IMR-90 (cell line): ENCODE measurements around the gene ALK. TPM values are rescaled to one million over a fixed set of nuclear protein-coding genes. Genes with fewer than 3 reads are reported as not detected.

ENCODE experiments used
- ATAC-seq: fragments of 200-7000 bp; cut with Tn5 transposase; 2 replicates; pipeline ENCODE4 v1.9.1; 2020; ENCODE audit warnings: low read depth, mild to moderate bottlenecking, moderate library complexity
- BruUV-seq: library from RNA; stranded (reverse); fragments of 400-500 nt; replicated peaks from 2 replicates; lab custom pipeline; 2021; lab: Mats Ljungman, UMichigan
- CTCF ChIA-PET: fragments of 300-600 bp; formaldehyde crosslinking; extraction: SDS; loops from one replicate; lab custom pipeline; 2021; ENCODE audit warnings: antibody characterized with exemption; lab: Yijun Ruan, JAX
- POLR2A ChIA-PET: fragments of 300-600 bp; sonication (Branson Sonifier 250); formaldehyde crosslinking; loops from one replicate; lab custom pipeline; 2022; ENCODE audit warnings: antibody characterized with exemption; ENCODE audit not compliant: unreplicated experiment; lab: Charles Lee
- DNase-seq: peaks from one replicate; pipeline ENCODE4 v3.0.0; 2013
- H2AFZ ChIP-seq: replicated peaks from 2 replicates; pipeline ENCODE3; 2013; ENCODE audit warnings: low read length, mild to moderate bottlenecking; ENCODE audit not compliant: poor library complexity
- H2AK5ac ChIP-seq: 2 replicates; pipeline ENCODE4 v1.6.1; 2013; ENCODE audit warnings: low read depth, low read length, inconsistent platforms
- H2AK9ac ChIP-seq: replicated peaks from 2 replicates; pipeline ENCODE3; 2013; ENCODE audit warnings: mild to moderate bottlenecking, low read depth, low read length, moderate library complexity; ENCODE audit not compliant: poor library complexity
- H2BK120ac ChIP-seq: 2 replicates; pipeline ENCODE4 v1.6.1; 2013; ENCODE audit warnings: low read depth, low read length, inconsistent platforms
- H2BK15ac ChIP-seq: 3 replicates; pipeline ENCODE4 v1.6.1; 2013; ENCODE audit warnings: low read depth, low read length, inconsistent platforms
- H2BK20ac ChIP-seq: 2 replicates; pipeline ENCODE4 v1.6.1; 2013; ENCODE audit warnings: low read depth, mild to moderate bottlenecking, inconsistent platforms, low read length, moderate library complexity
- H2BK5ac ChIP-seq: 2 replicates; pipeline ENCODE4 v1.6.1; 2013; ENCODE audit warnings: mild to moderate bottlenecking, low read depth, low read length, inconsistent platforms; ENCODE audit not compliant: poor library complexity, severe bottlenecking
- H3K14ac ChIP-seq: replicated peaks from 2 replicates; pipeline ENCODE4 v1.6.1; 2013; ENCODE audit warnings: low read depth, low read length, inconsistent platforms
- H3K18ac ChIP-seq: 2 replicates; pipeline ENCODE4 v1.6.1; 2013; ENCODE audit warnings: low read depth, low read length, control low read depth
- H3K23ac ChIP-seq: 2 replicates; pipeline ENCODE4 v1.6.1; 2013; ENCODE audit warnings: low read depth, low read length, inconsistent platforms
- H3K27ac ChIP-seq: 2 replicates; pipeline ENCODE4 v1.5.1; 2013; ENCODE audit warnings: mild to moderate bottlenecking, control low read depth, low read length; ENCODE audit not compliant: insufficient read depth
- H3K27me3 ChIP-seq: 2 replicates; pipeline ENCODE4 v1.6.1; 2013; ENCODE audit warnings: low read length; ENCODE audit not compliant: control insufficient read depth, insufficient read depth
- H3K36me3 ChIP-seq: 2 replicates; pipeline ENCODE4 v1.6.1; 2013; ENCODE audit warnings: low read length, mixed read lengths; ENCODE audit not compliant: control insufficient read depth, insufficient read depth
- H3K4ac ChIP-seq: 2 replicates; pipeline ENCODE4 v1.6.1; 2013; ENCODE audit warnings: low read depth, low read length, inconsistent platforms
- H3K4me1 ChIP-seq: 2 replicates; pipeline ENCODE4 v1.6.1; 2013; ENCODE audit warnings: low read length, mixed read lengths; ENCODE audit not compliant: control insufficient read depth, insufficient read depth
- H3K4me2 ChIP-seq: 2 replicates; pipeline ENCODE4 v1.6.1; 2013; ENCODE audit warnings: low read depth, mild to moderate bottlenecking, control low read depth, low read length, moderate library complexity
- H3K4me3 ChIP-seq: 2 replicates; pipeline ENCODE4 v1.5.1; 2013; ENCODE audit warnings: low read depth, mild to moderate bottlenecking, control low read depth, low read length, moderate library complexity; ENCODE audit not compliant: insufficient read depth
- H3K56ac ChIP-seq: 2 replicates; pipeline ENCODE4 v1.6.1; 2013; ENCODE audit warnings: low read length, inconsistent platforms; ENCODE audit not compliant: insufficient read depth; ENCODE audit errors: extremely low read depth
- H3K79me1 ChIP-seq, 2 experiments: 2 replicates each; pipeline ENCODE4 v1.6.1; 2013; ENCODE audit warnings: low read length in 2 of 2, inconsistent platforms in 1 of 2, low read depth in 1 of 2
- H3K9ac ChIP-seq: 2 replicates; pipeline ENCODE4 v1.6.1; 2013; ENCODE audit warnings: low read depth, low read length, control low read depth
- H3K9me1 ChIP-seq: 2 replicates; pipeline ENCODE4 v1.6.1; 2013; ENCODE audit warnings: low read length, inconsistent platforms; ENCODE audit not compliant: insufficient read depth
- H3K9me3 ChIP-seq: 2 replicates; pipeline ENCODE4 v1.6.1; 2013; ENCODE audit warnings: low read length; ENCODE audit not compliant: control insufficient read depth, insufficient read depth
- H4K20me1 ChIP-seq: 2 replicates; pipeline ENCODE4 v1.6.1; 2013; ENCODE audit warnings: low read length, inconsistent platforms; ENCODE audit not compliant: insufficient read depth
- H4K5ac ChIP-seq: 2 replicates; pipeline ENCODE4 v1.6.1; 2013; ENCODE audit warnings: mild to moderate bottlenecking, low read depth, low read length, control low read depth
- H4K8ac ChIP-seq, 2 experiments: 2 replicates each; pipeline ENCODE4 v1.6.1; 2013; ENCODE audit warnings: low read depth in 2 of 2, low read length in 2 of 2, control low read depth in 1 of 2, inconsistent platforms in 1 of 2
- H4K91ac ChIP-seq: 2 replicates; pipeline ENCODE4 v1.6.1; 2013; ENCODE audit warnings: low read depth, low read length, inconsistent platforms; ENCODE audit not compliant: insufficient read depth
- FOS ChIP-seq: fragments of 150-350 bp; IDR thresholded peaks from 2 replicates; pipeline ENCODE4 v1.6.1; 2016; ENCODE audit warnings: low read depth, low read length
- MAZ ChIP-seq: IDR thresholded peaks from 2 replicates; pipeline ENCODE4 v1.6.1; 2012; ENCODE audit warnings: low read depth, mild to moderate bottlenecking, low read length, improper control_type of control experiment, moderate library complexity, borderline replicate concordance
- NFE2L2 ChIP-seq: fragments of 150-350 bp; IDR thresholded peaks from 2 replicates; pipeline ENCODE4 v1.6.1; 2016; ENCODE audit warnings: low read depth, mild to moderate bottlenecking, low read length
- SMC3 ChIP-seq: fragments of 150-350 bp; IDR thresholded peaks from 2 replicates; pipeline ENCODE4 v1.6.1; 2016; ENCODE audit warnings: low read depth, mild to moderate bottlenecking, antibody characterized with exemption, low read length, moderate library complexity
- WGBS, 2 experiments: methylation state at CpG; one replicate each; pipeline versions ENCODE4 v1.1.5 to v1.1.7; 2013; ENCODE audit warnings: missing lambda C conversion rate in 2 of 2; ENCODE audit not compliant: insufficient read length in 1 of 2; ENCODE audit errors: extremely low coverage in 2 of 2; 5-methylcytosine and 5-hydroxymethylcytosine counted together
- dilution Hi-C: fragments of 300-500 bp; cut with HindIII; formaldehyde crosslinking; loops from one replicate; pipeline ENCODE4 v1.14.3; 2018; ENCODE audit warnings: low sequenced_read_pairs; ENCODE audit not compliant: unreplicated experiment
- in situ Hi-C: fragments of 300-500 bp; cut with MboI; formaldehyde crosslinking; loops from 3 replicates; pipeline ENCODE4 v1.14.3; 2019; ENCODE audit warnings: low sequenced_read_pairs, inconsistent platforms, mixed read lengths
- intact Hi-C: fragments of 100-400 bp; cut with micrococcal nuclease; formaldehyde crosslinking; loops from 2 replicates; pipeline ENCODE4 v1.10.0; 2022
- polyA plus RNA-seq, 3 experiments: library from polyadenylated mRNA; depleted of rRNA; stranded (reverse); fragments of >200 nt; gene quantifications; 2 replicates each; pipeline ENCODE4 v1.2.3, GENCODE V29; 2012; ENCODE audit warnings: low replicate concordance in 1 of 3
- total RNA-seq: library from RNA; depleted of rRNA; stranded (reverse); fragments of >200 nt; gene quantifications from 2 replicates; pipeline ENCODE4 v1.2.3, GENCODE V29; 2012
- TF ChIP-seq, protein P1 (sequence below): fragments of 150-350 bp; IDR thresholded peaks from 2 replicates; pipeline ENCODE4 v1.6.1; 2016; ENCODE audit warnings: low read depth, mild to moderate bottlenecking, low read length, moderate library complexity, borderline replicate concordance

Gene ALK
- total and polyA plus RNA-seq, 2 of the 4 experiments (the other 2 are of a cell fraction), result not detected

DNA sequence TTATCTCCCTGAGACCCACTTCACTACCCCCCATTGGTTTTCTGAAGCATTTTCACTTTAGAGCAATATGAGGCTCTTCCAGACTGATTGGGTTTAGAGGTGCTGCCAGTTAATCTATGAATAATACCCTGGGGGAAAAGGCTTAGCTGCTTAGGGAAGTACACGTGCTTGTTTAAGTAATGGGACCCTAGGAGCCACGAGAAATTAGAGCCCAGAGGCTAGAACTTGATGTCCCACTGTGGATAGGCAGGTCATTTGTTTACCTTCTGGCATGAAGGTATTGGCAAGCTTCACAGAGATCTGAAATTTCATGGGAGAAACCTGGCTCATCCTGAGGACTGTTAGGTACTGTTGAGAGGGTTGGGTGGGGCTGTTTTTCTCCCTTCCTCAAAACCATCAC lies 746.4 kb downstream of the ALK start:
- H2AK5ac ChIP-seq, result no peak overlapping the region
- DNase-seq (no peak), ATAC-seq (no peak)
- no peak overlapping the region for H4K8ac ChIP-seq
- H3K23ac ChIP-seq, result no peak overlapping the region
- H2BK20ac ChIP-seq, result no peak overlapping the region
- H2AK9ac ChIP-seq, result no peak overlapping the region
- no peak overlapping the region for H2AFZ ChIP-seq
- H3K9me1 ChIP-seq, result 0 out of 2 replicates have a peak, but pooled peaks cover 6% of the 10 kb centered on the region
- no peak overlapping the region for H2BK120ac ChIP-seq
- no TSS peak for BruUV-seq
- dilution Hi-C loops (no loop called here), intact Hi-C loops (no loop called here), in situ Hi-C loops (no loop called here)
- 60% methylated on average over 1 of the region's 2 CpGs; no CpG with 5 or more reads in 1 of the 2 experiments for WGBS, 2 experiments
- no peak overlapping the region for H3K4me3 ChIP-seq
- TF ChIP-seq FOS (no peak), MAZ (no peak), SMC3 (no peak), NFE2L2 (no peak)
- TF ChIP-seq, protein P1, sequence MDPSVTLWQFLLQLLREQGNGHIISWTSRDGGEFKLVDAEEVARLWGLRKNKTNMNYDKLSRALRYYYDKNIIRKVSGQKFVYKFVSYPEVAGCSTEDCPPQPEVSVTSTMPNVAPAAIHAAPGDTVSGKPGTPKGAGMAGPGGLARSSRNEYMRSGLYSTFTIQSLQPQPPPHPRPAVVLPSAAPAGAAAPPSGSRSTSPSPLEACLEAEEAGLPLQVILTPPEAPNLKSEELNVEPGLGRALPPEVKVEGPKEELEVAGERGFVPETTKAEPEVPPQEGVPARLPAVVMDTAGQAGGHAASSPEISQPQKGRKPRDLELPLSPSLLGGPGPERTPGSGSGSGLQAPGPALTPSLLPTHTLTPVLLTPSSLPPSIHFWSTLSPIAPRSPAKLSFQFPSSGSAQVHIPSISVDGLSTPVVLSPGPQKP, result no peak
- H3K4me2 ChIP-seq, result no peak overlapping the region
- H3K9me3 ChIP-seq, result no peaks in the 10 kb centered on the region
- H3K56ac ChIP-seq, result no peak overlapping the region
- H4K91ac ChIP-seq, result no peak overlapping the region
- H3K27ac ChIP-seq, result no peak overlapping the region
- POLR2A ChIA-PET, result no interaction called here
- no peak overlapping the region for H2BK5ac ChIP-seq
- CTCF ChIA-PET, result no interaction called here
- no peaks in the 10 kb centered on the region for H4K20me1 ChIP-seq
- no peaks in the 10 kb centered on the region for H3K27me3 ChIP-seq
- peaks cover 19% of the 10 kb centered on the region for H3K36me3 ChIP-seq
- no peak overlapping the region for H3K14ac ChIP-seq
- H2BK15ac ChIP-seq, result no peak overlapping the region
- no peak overlapping the region for H4K5ac ChIP-seq
- no peak overlapping the region for H3K9ac ChIP-seq
- H3K79me1 ChIP-seq, result peaks cover 4 to 6% of the 10 kb centered on the region in 2 experiments; a peak in 2 of 4 replicates
- H3K4me1 ChIP-seq, result no peaks in the 10 kb centered on the region
- H3K4ac ChIP-seq, result no peak overlapping the region
- H3K18ac ChIP-seq, result no peak overlapping the region
